HG03354 (cell line): ENCODE data around the gene VWF.

Experiments
- ATAC-seq: cut with Tn5 transposase; IDR thresholded peaks from one replicate; pipeline ENCODE4 v1.9.1; 2021; ENCODE audit warnings: mild to moderate bottlenecking; ENCODE audit not compliant: unreplicated experiment, poor library complexity, severe bottlenecking

VWF gene

DNA sequence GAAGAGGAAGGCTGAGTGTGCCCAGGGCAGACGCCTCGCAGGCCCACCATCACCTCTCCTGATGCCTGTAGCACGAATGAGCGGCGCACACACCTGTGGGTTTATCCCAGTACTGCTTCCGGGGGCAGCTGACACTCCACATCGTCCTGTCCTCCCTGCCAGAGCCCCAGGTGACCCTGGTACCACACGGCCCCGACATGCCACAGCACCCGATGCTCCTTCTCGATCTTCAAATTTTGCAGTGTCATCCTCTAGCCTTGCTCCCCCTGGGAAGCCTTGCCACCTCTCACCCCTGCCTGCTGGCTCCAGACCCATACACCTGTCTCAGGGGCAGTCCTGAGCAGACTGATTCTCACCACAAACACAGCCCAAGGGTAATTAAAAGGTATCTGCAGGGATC lies 220.0 kb downstream of the VWF start:
- ATAC-seq: no peak

GRCh38 chr12:5902736-5903135 lies 221.7 kb downstream of the VWF start:
- ATAC-seq: no peak

DNA sequence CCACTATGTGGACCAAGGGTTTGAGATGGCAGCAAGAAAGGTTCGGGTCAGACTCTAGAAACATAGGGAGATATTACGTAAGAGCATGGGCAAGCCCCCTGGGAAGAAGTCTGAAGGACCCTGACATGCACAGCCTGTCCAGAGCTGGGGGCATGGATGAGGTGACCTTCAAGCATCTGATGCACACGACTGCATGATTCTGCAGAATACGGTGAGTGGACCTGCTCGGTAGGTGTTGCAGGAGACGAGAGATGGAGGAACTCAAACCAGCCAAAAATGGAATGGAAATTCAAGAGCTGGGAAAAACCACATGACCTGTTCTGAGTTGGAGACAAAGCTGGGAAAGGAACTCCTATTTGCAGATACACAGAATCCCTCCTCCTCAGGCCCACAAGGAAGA lies 223.1 kb downstream of the VWF start:
- no peak for ATAC-seq

DNA sequence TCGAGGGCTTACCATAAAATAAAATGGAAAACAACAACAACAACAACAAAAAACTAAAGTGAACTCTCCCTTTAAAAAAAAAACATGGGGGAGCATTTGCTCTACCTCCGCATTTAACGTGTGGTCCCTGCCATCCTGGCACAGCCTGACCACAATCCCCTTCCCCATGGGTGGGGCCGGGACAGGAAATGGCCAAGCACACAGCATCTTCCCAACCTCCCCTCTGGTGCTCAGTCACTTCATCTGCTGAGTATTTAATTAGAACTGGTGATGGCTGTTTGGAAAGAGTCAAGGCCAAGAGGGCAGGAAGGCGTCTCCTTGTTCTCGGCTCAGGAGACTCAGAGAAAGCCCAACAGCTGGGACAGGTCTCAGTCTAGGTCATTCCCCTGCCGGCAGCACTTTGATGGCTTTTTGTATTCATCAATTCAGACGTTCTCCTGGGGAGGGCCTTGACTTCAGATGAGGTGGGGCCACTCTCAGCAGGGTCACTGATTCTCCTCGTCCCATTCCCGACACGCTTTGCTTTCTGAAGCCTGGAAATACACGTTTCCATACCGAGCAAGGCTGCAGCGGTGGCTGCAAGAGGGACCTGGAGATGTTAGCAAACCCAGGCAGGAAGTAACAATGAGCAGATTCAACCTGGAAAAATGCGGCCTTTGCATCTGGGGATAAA lies 223.8 kb downstream of the VWF start:
- ATAC-seq: no peak

- ATAC-seq: no peak
These were observed 224.4 kb downstream of the VWF start for GRCh38 chr12:5900076-5900475.

GRCh38 chr12:5899675-5900074 lies 224.8 kb downstream of the VWF start:
- ATAC-seq: no peak

DNA sequence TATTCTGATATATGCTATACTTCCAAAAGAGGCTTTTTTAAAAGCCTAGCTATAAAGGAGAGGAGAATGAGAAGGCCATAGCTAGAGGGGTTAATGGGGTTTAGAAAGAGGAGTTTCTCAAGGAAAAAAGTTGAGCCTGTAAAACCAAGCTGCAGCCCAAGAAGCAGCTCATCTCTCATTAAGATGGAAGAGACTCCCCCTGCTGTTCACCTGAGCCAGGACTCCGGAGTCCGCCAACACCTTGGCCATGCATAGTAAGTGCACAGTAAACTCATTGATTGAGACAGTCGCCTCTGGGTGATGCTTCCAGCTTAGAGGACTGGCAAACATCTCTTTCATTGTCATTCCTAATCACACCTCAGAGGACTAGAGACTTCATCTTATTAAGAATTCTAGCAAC lies 225.6 kb downstream of the VWF start:
- no peak for ATAC-seq
